Skeletal muscle cell (primary cell): ENCODE measurements around the gene ICAM1.

Experiments used
- DNase-seq: peaks from one replicate; pipeline ENCODE4 v3.0.0-alpha.2; 2010; ENCODE audit warnings: low read depth
- H3K4me3 ChIP-seq: 2 replicates; pipeline ENCODE4 v1.5.1; 2011; ENCODE audit warnings: low read depth, mild to moderate bottlenecking, control low read depth, low read length, moderate library complexity

The ICAM1 gene

DNA sequence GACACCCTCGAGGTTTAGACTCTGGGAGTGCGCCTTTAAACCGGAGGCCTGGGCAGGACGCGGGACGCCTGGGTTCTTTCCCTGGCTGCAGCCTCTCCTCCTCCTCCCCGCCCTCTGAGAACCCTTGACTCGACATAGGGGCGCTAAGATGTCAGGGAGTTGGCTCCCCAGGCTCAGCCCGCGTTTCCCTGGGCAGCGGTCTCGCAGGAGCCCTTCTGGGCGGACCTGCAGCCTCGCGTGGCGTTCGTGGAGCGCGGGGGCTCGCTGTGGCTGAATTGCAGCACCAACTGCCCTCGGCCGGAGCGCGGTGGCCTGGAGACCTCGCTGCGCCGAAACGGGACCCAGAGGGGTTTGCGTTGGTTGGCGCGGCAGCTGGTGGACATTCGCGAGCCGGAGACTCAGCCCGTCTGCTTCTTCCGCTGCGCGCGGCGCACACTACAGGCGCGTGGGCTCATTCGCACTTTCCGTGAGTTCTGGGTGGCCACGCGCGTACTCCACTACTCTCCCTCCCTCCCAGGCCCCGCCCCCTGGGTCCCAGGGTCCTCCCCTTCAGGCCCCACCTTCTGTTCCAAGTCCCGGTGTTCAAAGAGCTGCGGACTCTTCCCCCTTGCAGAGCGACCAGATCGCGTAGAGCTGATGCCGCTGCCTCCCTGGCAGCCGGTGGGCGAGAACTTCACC, 20.1 kb downstream of the ICAM1 start:
- no peak for DNase-seq
- H3K4me3 ChIP-seq: peak overlapping the region; percentile 60

DNA sequence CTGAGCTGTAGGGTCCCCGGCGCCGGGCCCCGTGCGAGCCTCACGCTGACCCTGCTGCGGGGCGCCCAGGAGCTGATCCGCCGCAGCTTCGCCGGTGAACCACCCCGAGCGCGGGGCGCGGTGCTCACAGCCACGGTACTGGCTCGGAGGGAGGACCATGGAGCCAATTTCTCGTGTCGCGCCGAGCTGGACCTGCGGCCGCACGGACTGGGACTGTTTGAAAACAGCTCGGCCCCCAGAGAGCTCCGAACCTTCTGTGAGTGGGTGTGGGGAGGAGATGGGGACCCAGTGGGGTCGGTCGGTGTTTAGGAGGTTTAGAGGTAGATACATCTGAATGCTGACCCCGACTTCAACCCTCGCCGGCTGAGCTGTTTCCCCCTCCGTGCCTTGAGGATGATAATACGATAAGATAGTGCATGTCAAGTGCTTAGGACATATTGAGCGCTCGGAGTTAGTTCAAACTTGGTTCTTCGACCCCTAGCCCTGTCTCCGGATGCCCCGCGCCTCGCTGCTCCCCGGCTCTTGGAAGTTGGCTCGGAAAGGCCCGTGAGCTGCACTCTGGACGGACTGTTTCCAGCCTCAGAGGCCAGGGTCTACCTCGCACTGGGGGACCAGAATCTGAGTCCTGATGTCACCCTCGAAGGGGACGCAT, 20.8 kb downstream of the ICAM1 start:
- DNase-seq: no peak
- H3K4me3 ChIP-seq: peak overlapping the region; percentile 60

DNA sequence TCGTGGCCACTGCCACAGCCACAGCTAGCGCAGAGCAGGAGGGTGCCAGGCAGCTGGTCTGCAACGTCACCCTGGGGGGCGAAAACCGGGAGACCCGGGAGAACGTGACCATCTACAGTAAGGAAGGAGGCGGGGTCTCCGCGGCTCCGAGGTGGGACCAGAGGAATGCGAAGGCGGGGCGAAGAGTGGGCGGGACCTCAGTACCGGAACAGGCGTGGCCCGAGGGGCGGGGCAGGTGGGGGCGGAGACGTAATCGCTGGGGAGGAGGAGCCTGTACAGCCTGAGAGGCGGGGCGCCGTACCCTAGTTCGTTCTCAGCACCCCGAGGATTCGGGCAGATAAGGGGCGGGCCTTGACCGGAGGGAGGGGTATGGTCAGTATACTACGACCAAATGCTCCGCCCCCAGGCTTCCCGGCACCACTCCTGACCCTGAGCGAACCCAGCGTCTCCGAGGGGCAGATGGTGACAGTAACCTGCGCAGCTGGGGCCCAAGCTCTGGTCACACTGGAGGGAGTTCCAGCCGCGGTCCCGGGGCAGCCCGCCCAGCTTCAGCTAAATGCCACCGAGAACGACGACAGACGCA, 21.4 kb downstream of the ICAM1 start:
- peak overlapping the region; percentile 60 for H3K4me3 ChIP-seq
- peak; percentile 30 for DNase-seq

DNA sequence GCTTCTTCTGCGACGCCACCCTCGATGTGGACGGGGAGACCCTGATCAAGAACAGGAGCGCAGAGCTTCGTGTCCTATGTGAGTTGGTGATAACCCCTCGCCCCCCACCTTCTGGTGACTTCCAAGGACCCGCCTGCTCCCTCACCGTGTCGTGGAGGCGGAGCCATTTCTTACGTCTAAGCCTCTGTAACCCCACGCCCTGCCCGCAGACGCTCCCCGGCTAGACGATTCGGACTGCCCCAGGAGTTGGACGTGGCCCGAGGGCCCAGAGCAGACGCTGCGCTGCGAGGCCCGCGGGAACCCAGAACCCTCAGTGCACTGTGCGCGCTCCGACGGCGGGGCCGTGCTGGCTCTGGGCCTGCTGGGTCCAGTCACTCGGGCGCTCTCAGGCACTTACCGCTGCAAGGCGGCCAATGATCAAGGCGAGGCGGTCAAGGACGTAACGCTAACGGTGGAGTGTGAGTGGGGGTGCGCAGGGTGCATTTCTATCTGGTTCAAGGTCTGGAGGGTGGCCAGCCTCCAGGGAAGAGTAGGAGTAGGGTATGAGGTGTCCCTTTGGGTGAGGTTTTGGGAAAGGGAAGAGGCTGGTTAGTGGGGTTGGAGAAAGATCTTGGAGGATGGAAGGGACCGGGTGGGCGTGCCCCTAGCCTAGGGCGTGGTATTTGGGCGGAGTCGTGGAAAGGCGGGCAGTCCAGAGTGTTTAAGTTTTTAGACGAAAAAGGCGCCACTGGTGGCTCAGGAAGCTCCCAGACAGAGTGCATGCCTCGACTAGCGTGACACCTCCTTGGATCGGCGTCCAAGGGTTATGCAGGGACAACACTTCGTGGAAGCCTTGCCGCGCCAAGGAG, 22.1 kb downstream of the ICAM1 start:
- DNase-seq: no peak

DNA sequence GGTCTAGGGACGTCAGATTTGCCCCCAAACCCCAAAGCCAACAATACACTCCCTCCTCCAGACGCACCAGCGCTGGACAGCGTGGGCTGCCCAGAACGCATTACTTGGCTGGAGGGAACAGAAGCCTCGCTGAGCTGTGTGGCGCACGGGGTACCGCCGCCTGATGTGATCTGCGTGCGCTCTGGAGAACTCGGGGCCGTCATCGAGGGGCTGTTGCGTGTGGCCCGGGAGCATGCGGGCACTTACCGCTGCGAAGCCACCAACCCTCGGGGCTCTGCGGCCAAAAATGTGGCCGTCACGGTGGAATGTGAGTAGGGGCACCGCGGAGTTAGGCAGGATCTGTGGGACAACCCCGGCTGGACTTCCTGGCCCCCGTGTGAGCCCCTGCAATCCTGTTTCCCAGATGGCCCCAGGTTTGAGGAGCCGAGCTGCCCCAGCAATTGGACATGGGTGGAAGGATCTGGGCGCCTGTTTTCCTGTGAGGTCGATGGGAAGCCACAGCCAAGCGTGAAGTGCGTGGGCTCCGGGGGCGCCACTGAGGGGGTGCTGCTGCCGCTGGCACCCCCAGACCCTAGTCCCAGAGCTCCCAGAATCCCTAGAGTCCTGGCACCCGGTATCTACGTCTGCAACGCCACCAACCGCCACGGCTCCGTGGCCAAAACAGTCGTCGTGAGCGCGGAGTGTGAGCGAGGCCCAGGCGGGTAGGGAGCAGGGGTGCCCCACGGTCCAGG, 22.9 kb downstream of the ICAM1 start:
- no peak overlapping the region for H3K4me3 ChIP-seq
- DNase-seq: no peak

More for the DNA sequence above, 22.1 kb downstream of the ICAM1 start:
- peak overlapping the region; percentile 24 for H3K4me3 ChIP-seq

DNA sequence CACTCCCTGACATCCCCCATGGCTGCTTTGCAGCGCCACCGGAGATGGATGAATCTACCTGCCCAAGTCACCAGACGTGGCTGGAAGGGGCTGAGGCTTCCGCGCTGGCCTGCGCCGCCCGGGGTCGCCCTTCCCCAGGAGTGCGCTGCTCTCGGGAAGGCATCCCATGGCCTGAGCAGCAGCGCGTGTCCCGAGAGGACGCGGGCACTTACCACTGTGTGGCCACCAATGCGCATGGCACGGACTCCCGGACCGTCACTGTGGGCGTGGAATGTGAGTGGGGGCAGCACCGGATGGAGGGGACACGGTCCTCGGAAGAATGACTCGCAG, 23.4 kb downstream of the ICAM1 start:
- no peak for DNase-seq
- no peak overlapping the region for H3K4me3 ChIP-seq

DNA sequence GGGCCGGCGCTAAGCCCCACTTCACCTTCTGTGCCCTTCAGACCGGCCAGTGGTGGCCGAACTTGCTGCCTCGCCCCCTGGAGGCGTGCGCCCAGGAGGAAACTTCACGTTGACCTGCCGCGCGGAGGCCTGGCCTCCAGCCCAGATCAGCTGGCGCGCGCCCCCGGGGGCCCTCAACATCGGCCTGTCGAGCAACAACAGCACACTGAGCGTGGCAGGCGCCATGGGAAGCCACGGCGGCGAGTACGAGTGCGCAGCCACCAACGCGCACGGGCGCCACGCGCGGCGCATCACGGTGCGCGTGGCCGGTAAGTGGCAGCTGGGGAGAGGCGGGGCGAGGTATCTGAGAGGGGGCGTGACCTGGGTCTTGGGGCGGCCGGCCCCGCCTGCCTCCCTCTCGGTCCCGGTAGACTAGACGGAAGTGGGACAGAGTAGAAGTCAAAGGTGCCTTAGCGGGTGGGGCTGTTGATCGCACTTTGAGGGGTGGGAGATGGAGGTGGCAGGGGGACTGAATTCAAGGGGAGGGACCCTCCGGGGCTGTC, 24.5 kb downstream of the ICAM1 start:
- no peak for DNase-seq
- no peak overlapping the region for H3K4me3 ChIP-seq

DNA sequence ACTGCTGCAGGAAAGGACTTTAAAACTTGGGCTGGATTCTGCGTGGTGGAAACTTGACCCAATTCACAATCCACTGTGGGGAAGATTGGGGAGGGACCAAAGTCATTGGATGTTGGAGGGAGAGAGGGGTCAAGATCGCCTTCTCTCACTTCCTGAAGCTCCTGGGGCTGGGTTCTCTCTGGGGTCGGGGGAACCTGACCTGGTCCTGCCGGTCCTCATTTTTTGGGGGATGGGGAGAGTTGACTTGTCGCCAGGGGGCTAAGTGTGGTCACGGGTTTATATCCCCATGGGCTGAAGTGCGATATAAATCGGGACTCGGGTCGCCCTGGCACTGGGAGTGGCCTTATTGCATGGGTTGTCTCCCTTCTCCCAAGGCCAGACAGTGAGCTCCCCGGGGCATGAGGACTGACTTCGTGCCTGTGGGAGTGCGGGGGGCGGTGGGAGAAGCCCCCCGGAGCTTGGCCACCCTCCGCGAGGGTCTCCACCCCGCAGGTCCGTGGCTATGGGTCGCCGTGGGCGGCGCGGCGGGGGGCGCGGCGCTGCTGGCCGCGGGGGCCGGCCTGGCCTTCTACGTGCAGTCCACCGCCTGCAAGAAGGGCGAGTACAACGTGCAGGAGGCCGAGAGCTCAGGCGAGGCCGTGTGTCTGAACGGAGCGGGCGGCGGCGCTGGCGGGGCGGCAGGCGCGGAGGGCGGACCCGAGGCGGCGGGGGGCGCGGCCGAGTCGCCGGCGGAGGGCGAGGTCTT, 25.1 kb downstream of the ICAM1 start:
- no peak overlapping the region for H3K4me3 ChIP-seq
- no peak for DNase-seq

DNA sequence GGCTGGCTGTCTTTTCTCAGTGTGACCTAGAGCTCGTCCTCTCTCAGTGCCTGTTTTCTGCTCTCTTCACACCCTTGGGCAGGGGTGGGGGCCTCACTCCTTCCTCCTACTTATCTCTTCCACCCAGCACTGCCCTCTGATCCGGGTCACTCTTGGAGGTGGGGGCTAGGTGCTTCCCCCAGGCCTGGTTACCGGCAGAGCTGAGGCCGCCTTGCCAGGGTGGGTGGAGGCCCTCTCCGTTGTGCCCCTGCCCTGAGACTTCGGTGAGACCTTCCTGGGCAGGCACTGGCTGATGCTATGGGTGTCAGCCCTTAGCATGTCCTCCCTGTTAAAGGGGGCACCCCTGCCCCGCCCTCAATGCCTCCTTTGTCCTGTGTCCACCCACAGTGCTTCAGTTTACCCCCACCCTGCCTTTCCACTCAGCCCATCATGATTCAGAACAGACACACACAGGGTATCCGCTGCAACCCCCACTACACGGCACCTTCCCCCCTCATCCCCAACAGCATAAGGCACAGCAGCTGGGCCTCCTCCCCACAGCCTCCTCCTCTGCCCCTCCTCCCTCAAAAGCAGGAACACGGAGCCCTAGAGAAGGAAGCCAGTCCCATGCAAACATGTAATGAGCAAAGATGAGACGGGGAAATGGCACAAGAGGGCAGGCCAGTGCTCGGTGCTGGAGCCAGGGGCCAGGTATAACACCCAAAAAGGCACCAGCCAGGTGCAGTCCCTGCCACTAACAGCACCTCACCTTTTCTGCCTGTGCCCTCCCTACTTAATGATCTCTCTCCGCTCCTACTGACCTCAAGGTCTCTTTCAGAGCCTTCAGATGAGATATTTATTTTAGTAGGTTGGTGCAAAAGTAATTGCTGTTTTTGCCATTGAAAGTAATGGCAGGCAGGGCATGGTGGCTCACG, 28.9 kb downstream of the ICAM1 start:
- no peak for DNase-seq
- no peak overlapping the region for H3K4me3 ChIP-seq

DNA sequence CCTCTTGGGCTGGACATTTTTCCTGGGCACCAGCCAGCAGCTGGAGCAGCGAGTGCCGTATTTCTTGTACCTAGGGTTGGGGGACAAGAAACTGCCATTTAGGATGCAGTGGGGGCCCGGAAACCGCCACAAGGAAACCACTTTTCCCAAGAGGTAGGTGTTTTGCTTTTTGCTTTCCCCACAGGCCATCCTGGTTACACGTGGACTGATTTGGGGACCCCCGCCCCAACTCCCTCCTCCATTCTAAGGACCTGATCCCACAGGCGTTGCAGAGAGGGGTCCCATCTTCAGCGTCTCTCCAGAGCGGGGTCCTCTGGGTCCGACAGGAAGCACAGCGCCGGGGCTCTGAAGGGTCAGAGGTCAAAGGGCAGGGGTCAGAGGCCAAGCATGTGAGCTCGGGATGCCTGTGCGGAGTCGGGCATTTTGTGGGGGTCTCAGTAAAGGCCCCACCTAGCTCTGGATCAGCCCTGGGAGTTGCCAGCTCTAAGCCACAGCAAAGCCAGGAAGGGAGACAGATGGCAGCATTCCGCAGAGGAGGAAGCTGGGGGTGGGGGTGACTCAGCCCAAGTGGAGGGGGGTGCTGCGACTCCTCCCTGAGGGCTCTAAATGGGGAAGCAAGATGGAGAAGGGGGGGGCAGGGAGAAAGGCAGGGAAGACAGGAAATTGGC, 34.4 kb downstream of the ICAM1 start:
- DNase-seq: no peak
- H3K4me3 ChIP-seq: no peak overlapping the region

DNA sequence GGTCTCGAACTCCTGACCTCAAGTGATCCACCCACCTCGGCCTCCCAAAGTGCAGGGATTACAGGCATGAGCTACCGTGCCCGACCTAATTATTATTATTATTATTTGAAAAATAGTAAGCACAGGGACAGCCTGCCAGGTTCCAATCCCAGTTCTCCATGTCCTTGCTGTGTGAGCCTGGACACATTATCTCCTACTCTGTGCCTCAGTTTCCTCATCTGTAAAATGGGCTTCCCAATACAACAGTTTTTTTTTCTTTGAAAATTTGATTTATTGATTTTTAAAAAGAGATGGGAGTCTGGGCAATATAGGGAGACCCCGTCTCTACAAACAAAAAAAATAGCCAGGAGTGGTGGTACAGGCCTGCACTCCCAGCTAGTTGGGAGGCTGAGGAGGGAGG, 35.4 kb downstream of the ICAM1 start:
- DNase-seq: no peak
- H3K4me3 ChIP-seq: no peak overlapping the region

DNA sequence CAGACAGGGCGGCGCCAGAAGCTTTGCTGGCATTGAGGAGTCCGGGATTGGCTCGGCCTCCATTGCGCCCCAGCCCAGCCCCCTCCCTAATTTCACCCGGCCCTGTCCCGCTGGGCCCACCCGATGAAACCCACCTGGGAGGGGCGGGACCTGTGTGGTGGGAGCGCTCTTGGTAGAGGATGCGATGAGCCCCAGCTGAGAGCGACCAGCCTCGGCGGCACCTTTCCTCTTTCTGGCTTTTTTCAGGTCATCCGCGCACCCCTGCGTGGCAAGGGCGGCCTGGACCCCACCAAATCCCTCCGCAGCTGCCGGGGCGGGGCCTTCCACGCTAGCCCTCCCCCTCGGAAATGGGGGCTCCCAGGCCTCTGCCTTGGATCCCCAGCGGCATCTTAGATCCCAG, 38.5 kb downstream of the ICAM1 start, which contains the start of gene ZGLP1:
ZGLP1 (minus strand) TSS at position 393 of the 400 bp plus-strand sequence.
- no peak for DNase-seq
- no peak within 1 kb of the TSS for H3K4me3 ChIP-seq

DNA sequence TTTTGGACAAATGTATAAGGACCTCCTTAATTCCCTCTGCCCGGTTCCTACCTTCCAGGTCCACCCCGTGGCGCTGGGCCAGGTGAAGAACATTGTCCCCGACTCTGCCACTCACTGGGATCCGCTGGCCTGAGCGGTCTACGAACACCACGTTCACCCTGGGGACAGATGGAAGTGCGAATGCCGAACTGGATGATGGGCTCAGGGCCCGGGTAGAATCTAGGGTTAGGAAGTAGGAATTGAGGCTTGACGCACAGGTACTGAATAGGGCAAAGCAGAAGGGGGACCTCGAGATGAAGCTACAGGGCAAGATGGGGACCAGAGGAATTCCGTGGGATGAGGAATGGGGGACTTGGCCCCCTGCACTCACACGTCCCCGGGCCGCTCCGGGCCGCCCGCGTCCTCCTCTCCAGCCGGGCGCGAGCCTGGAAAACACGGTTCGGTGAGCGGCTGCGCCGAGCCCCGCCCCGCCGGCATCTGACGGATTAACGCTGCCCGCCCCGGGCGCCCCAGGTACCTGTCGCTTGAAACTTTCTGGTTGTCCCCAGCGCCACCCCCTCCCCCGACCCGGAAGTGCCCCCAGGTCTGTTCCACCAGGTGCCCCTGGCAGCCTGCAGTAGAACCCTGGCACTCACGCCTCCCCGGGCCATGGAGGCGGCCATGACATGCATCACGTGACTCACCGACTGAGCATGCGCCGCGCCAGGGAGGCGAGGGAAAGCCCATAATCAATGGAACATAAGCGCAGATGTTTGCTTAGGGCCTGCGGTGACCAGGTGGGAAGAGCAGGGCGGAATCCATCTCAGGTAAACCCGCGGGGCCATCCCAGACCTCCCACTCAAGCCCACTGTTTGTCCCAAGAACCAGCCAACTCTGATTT, 44.7 kb downstream of the ICAM1 start, which contains the start of gene FDX2:
FDX2 (minus strand) TSS at position 681 of the 880 bp plus-strand sequence; CDS start at position 662, 19 bp downstream.
- peak within 1 kb of the TSS; percentile 77 for H3K4me3 ChIP-seq
- no peak for DNase-seq

DNA sequence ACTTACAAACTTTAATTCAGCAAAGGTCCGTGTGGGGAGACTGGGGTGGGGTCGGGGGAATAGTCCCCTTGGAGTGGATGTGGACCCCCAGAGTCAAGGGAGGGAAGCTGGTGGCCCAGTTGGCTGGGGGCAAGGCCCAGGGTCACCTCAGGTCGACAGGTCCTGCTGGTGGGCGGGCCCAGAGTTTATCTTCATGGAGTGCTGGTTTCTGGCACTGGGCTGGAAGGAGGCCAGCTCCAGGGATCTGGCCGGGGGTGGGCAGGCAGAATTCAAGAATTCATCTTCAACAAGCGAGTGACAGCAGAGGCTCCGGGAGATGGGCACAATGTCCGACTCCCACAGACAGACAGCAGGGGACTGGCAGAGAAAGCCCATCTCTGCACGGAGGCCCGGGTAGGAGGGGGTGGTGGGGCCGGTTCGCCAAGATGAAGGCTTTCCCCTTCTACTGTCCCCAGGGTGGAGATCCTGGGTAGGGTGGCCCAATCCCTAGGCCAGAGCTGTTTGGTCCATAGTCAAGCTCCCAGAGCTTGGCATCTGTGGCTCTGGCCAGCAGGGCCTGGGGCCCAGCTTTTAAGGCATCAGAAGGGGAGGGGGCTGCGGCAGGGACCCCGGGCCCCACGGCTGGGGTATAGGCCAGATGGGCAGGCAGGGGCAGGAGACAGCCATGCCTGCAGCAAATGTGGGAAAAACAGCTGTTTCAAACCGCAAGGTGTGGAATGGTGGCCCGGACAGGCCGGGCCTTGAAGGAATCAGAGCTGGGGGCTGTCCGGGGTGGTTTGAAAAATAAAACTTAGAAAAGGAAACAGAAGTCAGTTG, 45.5 kb downstream of the ICAM1 start:
- DNase-seq: no peak
- no peak overlapping the region for H3K4me3 ChIP-seq
